GM19351 (cell line): ENCODE measurements around the gene PRX.
"Not testable (repeated sequence)": the region's sequence is repeated elsewhere in the genome, so short reads cannot be mapped to it uniquely, and the experiment has no call there.

ENCODE experiments used
- ATAC-seq: cut with Tn5 transposase; IDR thresholded peaks from one replicate; pipeline ENCODE4 v1.9.1; 2021; ENCODE audit warnings: mild to moderate bottlenecking, moderate library complexity; ENCODE audit not compliant: unreplicated experiment

Gene PRX

DNA sequence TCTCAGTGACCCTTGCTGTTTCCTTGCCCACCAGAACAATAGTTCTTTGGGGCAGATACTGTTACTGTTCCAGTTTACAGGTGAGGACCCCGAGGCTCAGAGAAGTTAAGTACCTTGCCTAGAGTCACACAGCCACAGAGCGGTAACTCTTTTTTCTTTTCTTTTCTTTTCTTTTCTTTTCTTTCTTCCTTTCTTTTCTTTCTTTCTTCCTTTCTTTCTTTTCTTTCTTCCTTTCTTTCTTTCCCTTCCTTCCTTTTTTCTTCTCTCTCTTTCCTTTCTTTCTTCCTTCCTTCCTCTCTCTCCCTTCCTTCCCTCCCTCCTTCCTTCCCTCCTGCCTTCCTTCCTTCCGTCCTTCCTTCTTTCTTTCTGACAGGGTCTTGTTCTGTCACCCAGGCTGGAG is 4.9 kb upstream of the PRX start:
- ATAC-seq, result no peak

DNA sequence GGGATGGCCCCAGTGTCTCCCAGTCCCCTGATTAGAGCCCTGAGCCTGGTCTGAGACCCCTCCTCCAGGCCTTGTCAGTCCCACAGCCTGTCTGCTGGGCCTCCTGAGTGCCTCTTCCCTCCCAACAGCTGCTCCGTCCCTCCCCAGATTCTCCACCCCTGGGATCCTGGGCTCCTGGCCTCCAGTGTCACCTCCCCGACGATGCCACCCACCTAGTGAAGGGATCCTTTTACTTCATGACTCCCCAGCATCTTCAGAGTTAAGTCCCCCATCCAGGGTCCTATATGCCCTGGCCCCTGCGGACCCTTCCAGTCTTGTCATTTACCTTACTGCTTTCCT is 4.4 kb upstream of the PRX start:
- ATAC-seq, result no peak

DNA sequence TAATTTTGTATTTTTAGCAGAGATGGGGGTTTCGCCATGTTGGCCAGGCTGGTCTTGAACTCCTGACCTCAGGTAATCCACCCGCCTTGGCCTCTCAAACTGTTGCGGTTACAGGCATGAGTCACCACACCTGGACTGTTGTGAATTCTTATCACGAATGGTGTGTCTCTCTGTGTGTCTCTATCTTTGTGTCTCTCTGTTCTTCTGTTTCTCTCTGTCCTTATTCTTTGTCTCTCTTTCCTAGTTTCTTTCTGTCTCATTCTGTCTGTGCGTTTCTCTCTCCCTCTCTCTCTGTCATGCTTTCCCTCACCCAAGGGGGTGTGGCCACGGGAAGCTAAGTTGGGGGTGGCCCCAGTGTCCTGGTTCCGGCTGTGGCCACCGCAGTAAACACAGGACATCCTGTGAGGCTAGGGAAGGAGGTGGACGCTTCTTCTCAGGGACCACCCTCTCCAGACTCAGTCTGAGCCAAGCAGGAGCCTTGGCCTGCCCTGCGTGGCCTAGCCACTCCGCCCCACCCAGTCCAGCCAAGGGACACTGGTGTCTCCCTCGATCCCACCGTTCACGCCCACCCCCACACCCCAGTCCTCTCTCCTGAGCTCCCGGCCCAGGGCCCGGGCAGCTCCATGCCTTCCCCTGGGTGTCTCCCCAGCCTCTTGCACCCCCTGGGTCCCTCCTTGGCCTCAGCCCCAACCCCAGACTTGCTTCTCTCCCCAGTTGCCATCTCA is 3.9 kb upstream of the PRX start:
- no peak for ATAC-seq

DNA sequence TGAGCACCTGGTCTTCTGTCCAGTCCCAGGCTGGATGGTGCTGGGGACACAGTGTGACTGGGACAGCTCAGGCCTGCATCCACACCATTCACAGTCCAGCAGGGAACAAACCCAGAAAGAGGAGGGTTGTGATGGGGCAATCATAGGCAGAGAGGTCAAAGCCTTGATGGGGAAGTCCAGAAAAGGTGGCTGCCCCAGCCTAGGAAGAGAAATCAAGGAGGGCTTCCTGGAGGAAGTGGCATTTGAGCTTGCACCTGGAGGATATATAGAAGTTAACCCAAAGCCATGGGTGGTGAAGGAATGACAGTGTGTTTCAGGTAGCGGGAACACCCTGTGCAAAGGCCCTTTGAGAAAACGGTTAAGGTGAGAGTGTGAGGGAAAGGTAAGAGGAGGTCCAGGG is 2.6 kb upstream of the PRX start:
- ATAC-seq, result no peak

DNA sequence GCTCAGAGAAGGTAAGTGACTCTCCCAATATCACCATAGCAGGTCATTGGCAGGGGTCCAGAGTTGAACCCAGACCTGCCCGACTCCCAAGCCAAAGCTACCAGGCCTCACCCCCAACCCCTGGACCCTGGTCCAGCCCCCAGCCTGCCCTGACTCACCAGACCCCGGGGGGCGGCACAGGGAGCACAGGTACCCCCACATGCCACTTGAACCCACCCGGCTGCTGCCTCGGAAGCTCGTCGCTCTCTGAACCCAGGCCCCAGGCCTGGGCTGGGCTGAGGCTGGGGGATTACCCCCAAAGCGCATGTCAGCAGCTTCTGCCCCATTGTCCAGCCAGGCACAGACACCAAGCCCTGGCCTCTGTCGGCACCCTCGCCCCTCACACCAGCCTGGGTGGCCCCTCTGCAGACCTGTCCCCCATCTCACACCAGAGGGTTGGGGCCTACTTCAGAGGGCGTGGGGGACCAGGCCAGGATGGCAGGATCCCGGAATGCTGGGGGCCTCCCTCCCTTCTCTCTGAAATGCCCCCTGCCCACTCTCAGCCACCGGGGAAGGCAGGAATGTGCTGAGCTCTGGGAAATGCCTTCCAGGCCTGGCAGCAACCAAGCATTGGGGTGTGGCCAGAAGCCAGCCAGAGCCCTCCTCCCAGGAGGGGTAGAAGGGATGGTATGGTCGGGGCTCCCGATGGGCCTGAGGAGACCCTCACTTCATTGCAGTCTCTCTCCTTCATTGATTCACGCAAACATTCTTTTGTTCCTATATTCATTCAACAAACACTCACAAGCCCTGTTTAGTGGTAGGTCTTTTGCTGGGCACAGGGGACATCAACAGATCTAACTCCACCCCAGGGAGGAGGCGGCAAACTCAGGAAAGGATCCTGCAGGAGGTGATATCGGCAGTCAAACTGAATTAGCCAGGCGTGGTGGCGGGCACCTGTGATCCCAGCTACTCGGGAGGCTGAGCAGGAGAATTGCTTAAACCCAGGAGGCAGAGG is 1.7 kb upstream of the PRX start:
- ATAC-seq, result no peak

DNA sequence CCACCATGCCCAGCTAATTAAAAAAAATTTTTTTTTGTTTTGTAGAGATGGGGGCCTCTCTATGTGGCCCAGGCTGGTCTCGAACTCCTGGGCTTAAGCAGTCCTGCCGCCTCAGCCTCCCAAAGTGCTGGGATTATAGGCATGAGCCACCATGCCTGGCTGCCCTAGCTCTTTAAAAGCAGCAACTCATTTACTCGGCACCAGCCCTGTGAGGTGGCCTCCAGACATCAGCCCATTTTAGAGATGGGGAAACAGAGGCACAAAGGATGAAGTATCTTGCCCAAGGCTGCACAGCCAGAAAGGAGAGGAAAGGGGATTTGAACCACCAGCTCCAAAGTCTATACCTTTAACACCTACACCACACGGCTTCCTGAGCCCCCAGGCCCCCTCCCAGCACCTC is 312 bp downstream of the PRX start:
- no peak for ATAC-seq

DNA sequence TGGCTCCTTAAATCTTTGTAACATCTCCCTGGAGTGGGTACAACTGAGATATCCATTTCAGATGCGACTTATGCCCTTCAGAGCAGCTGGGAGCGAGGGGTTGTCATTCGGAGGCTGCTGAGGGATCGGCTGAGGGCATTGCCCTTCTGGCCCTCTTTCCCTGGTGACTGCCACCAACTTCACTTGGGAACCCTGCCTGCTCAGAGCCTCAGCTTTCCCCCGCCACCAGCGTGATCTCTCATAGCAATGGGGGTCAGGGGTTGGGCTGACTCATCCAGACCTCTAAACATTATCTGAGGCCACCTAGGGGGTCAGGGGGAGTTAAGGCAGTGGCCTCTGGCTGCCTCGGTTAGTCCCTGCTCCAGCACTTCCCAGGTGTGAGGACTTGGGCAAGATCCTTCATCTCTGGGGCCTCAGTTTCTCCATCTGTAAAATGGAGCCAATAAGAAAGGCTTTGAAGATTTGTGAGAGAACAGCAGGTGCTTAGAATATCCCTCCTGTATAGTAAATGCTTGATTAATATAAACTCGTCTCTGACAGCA is 1.1 kb downstream of the PRX start:
- no peak for ATAC-seq

DNA sequence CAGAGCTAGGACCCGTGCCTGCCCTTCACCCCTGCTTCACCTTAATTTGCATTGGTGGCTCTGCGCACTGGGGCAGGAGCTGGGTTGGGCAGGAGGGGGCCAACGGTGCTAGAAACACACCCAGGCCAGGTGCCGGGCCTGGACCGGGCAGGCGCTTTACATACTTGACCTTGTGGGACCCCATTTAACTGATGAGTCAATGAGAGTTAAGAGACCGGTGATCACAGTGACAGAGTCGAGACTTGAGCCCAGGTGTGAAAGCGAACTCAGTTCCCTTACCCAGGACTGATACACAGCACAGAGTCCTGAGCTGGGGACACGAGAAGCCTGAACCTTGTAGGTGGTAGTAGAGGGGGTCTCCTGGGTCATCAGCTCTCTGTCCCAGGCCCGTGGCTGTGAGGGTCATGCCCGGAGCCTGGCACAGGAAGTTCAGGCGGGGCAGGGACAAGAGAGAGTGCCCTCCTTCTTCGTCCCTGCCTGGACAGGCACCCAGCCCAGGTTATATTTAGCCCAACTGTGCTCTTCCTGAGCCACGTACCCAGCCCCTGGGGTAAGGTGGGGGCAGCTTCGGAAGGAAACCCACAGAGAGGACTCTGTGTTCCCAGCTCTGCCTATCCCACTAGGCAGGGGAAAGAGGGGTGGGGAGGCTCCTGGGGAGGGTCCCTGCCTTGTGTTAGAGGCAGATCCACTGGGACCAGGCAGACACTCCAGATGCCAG is 1.9 kb downstream of the PRX start:
- no peak for ATAC-seq

DNA sequence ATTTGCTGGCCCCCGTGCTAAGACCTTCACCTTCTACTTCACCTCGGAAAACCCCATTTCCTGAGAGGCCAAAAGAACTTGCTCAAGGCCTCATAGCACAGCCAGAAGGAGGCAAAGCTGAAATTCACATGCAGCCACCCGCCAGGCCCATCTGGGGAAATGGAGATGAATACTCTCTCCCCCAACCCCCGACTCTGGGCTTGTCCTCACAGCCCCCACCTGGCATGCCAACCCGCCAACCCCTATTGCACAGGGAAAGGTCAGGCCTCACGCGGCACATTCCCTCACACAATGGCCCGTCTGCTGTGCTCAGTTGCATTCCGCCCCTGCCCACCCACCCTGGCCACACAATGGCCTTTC is 3.2 kb downstream of the PRX start:
- ATAC-seq, result no peak

DNA sequence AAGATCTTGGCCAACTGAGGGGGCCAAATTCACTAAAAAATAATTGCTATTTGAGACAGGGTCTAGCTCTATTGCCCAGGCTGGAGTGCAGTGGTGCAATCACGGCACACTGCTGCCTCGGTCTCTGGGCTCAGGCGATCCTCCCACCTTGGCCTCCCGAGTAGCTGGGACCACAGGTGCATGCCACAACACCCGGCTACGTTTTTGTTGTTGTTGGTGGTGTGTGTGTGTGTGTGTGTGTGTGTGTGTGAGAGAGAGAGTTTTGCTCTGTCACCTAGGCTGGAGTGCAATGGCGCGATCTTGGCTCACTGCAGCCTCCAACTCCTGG is 4.6 kb downstream of the PRX start:
- not testable (repeated sequence) for ATAC-seq

DNA sequence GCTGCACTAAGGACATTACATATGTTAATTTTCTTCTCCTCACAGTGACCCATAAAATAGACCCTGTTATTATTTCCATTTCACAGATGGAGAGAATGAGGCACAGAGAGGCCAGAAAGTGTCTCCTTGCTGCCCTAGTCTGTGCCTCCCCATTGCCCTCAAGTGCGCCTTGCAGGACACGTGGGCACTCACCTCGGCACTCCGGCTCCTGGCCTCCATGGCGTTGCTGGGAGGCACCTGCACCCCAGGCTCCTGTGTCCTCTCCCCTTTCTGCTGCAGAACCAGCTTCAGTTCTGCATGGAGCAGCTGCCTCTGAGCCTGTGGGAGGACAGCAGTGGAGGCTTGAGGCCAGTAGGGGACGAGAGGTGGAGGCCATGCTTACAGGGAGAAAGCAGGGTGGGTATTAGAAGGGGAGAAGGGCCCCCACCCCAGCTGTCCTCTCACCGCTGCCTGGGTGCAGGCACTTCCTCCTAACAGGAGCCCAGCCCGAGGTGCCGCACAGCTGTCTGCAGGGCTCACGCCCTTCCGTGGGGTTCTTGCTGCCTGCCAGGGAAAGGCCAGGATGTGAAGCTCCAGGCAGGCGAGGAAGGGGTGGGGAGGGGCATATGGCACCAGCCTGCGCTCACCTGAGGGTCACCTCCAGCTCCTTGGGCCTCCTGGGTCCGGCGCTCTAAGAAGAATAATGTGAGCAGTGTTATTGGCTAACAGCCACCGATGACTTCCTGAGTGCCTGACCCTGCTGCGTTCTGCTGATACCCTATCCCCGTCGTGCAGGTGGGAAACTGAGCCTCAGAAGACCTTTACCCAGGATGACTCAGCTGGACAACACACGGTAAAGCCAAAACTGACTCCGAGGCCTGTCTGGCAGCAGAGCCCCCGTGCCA is 5.2 kb downstream of the PRX start:
- ATAC-seq, result no peak

DNA sequence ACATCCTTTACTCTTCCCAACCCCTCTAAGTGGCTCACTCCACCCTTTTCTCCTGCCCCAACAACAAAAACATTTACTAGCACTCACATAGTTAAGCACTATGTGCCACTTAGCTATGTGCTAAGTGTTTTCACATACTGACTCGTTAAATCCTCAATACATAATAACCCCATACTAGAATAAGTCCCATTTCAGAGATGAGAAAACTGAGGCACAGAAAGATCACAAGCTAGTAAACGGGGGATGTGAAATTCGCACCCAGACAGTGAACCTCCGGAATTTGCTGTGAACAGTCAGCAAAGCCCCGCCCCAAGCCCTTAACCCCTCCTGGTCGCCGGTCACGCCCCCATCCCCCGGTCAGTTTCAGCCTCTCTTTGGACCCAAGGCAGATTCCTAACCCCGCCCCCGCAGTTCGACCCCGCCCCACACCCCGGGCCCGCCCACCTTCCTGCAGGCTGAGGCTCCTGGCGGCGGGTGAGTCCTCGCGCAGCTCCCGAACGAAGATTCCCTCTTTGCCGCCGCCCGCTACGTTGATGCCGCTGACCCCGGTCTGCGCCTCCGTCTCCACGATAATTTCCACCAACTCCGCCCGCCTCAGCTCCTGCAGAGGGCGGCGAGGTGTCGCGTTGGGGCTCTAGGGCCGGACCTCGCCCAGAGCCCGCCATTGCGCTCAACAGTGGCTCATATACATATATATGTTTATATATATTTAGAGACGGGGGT is 9.8 kb downstream of the PRX start:
- peak; percentile 69 for ATAC-seq

DNA sequence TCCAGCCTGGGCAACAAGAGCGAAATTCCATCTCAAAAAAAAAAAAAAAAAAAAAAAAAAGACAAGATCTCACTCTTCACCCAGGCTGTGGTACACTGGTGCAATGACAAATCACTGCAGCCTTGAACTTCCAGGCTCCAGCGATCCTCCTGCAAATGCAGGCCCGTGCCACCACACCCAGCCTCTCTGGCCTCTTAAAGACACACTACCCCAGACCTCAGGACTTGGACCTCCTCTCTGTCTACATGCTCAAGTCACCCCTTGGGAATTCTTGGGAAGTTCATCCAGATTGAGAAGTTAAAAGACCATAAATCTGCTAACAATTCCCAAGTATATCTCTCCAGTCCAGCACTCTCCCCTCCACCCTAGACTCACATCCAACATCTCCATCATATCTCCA is 12.6 kb downstream of the PRX start:
- no peak for ATAC-seq

DNA sequence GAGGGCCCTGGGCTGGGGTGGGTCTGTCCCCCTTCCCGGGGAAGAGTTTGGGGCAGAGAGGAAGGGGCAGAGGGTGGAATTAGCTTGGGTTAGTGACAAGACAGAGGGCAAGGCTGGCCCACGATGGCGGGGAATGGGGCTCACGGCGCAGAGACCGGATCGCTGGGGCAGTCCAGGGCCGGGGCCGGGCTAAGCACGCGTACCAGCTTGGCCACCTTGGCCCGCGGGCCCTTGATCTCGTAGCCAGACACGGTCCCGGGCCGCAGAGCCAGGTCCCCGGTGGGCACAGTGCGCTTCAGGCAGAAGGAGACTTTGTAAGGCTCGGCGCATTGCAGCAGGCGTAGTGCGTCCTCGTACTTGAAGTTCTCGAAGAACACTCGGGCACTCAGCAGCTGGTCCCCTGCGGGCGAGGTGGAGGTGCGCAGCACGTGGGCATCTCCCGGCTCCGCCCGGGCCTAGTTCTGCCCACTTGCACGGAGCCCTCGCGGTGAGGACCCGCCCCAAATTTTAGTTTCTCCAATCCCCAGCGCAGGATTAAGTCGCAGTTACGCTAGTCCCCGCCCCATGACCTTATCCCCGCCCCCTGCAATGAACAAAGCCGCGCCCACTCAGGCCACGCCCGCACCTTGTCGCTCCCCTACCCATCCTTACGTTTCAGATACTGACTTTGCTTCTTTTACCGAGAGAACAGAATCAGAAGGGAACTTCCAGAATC is 14.6 kb downstream of the PRX start:
- ATAC-seq, result no peak

DNA sequence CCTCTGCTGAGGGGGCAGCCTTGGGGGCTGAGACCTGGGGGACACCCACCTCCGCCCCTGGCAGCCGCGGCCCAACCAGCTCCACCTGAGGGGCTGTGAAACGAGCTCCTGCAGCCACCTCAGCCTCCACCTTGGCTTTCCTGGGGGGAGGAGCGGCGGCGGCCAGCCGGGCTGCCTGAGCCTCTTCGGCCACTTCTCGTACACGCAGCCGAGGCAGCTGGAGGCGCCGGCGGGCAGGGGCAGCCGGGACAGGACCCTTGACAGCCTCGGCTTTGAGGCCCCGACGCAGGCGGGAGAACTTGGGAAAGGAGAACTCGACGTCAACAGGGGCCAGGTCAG is 15.6 kb downstream of the PRX start:
- no peak for ATAC-seq

DNA sequence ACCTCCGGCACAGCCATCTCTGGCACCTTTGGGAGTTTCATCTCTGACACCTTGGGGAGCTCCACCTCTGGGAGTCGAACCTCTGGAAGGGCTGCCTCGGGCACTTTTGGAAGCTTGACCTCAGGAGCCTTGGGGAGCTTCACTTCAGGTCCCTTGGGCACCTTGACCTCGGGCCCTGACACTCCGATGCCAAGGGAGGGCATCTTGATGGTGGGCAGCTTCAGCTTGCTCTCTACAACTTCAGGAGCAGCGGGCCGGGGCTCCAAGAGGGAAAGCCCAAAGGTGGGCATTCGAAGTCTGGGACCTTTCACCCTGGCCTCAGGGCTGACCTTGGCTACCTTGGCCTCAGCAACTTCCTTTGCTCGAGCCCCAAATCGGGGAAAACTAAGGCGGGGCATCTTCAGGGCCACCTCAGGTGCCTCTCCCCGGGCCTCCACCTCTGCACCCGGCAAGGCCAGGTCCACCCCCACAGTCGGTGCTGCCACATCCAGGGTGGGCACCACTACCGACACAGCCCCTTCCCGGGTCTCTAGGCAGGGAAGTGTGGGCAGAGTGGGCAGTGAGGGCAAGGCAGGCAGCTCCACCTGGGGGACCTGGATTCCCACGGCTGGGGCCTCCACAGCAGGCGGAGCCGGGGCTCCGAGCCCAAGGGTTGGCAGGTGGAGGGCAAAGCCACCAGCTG is 16.2 kb downstream of the PRX start:
- ATAC-seq, result no peak

DNA sequence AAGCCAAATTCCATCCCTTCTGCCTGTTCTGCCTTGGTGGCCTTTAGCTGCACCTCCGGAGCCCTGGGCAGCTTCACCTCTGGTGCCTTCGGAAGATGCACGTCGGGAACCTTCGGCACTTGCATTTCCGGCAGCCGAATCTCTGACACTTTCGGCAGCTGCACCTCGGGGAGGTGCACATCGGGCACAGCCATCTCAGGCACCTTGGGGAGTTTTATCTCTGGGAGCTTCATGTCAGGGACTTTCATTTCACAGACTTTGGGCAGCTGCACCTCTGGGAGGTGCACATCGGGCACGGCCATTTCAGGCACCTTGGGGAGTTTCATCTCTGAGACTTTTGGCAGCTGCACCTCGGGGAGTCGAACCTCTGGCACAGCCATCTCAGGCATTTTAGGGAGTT is 17.2 kb downstream of the PRX start:
- ATAC-seq, result no peak

DNA sequence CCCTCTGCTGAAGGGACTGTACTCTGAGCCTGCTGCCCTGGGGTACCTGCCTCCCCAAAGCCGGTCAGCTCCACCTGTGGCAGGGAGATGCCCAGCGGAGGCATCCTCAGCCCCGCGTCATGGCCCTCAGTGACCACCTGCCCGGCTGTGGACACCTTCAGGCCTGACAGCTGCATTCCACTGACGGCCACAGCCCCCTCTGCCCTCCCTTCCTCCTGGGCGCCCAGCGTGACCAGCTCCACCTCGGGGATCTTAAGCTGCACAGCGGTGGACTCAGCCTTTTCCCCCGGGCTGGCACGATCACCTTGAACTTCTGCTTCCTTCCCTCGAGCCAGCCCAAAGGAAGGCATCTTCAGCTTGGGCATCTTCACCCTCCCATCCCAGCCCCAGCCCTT is 18.4 kb downstream of the PRX start:
- no peak for ATAC-seq
